ENCODE results near the gene DTNBP1.

- TF ChIP-seq YY1 (IDR thresholded peaks at IDR 0.05; ENCODE audit: insufficient read depth, insufficient read length) (no peak), SUZ12 (IDR thresholded peaks at IDR 0.05; ENCODE audit: extremely low read depth, insufficient read depth, insufficient read length) (no peak)
Observed at GRCh38 chr6:15554728-15555100, 108.1 kb downstream of the DTNBP1 start.

Measured in NT2/D1 (cell line).